ENCODE measurements around the gene ZRANB3. TPM values are rescaled to one million over a fixed set of nuclear protein-coding genes. Genes with fewer than 3 reads are reported as not detected.

The ZRANB3 gene
- total RNA-seq, 2 experiments from 2014 or later: 10.2 to 10.7 TPM

- POLR2A ChIA-PET: no interaction called here
- CTCF ChIA-PET: no interaction called here
Measured at GRCh38 chr2:135189148-135189547, 341.9 kb downstream of the ZRANB3 start.

DNA sequence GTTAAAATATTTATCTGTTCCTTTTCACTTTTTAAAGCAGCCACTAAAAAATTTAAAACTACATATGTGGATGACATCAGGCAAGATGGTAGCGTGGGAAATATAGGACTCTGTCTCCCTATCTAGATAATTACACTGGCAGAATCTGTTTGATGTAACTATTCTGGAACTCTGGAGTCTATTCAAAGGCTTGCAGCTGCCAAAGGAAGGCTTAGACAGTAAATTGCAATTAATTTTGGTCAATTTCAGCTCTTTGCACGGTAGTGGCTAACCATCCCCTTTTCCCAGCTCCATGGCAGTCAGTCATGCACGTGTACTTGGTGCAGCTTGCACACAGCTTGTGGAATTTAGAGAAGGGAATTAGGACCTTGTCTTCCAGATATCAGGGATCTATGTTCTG lies 343.7 kb downstream of the ZRANB3 start:
- CTCF ChIA-PET: no interaction called here
- POLR2A ChIA-PET: no interaction called here

- ChIA-PET POLR2A (no interaction called here), CTCF (no interaction called here)
Measured at GRCh38 chr2:135186054-135186453, 345.0 kb downstream of the ZRANB3 start.

GRCh38 chr2:135183822-135184221 lies 347.2 kb downstream of the ZRANB3 start:
- ChIA-PET CTCF (interaction anchor here (1.3 kb wide), 1 partner anchor 20 kb away, joined by 3 read pairs; no protein-coding TSS in a partner anchor), POLR2A (no interaction called here)

DNA sequence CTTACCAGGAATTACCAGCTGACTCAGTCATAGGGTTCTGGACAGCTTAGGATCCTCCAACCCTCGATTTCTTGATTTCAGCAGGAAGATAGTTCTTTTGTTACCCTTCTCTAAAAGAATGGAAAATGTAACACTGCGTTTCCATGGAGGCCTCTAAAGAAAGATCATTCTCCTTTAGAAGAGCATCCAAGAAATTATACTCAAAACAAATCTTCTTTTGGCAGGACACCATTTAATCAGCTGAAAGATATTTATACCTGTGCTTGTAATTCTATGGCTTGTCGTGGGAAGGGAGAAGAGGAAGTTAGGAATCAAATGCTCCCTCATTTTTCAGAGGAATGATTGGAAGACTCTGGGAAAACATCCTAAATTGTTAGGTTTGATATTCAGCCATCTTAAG lies 348.4 kb downstream of the ZRANB3 start:
- ChIA-PET POLR2A (no interaction called here), CTCF (no interaction called here)

GRCh38 chr2:135182190-135182589 lies 348.8 kb downstream of the ZRANB3 start:
- ChIA-PET CTCF (no interaction called here), POLR2A (no interaction called here)

DNA sequence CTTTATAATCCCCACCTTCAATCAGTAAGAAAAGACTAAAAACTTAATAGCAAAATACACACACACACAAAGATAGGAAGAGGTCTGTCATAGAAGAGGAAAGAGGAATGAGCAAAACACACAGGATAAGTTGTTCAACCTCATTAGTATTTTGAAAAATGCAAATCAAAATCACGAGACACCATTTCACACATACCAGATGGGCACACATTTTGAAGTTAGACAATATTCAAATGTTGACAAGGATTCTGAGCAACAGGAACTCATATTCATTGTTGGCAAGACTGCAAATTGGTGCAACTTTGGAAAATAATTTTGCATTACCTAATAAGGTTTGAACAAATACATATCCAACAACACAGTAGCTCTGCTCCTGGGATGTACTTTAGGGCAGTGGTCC lies 351.3 kb downstream of the ZRANB3 start:
- ChIA-PET POLR2A (no interaction called here), CTCF (no interaction called here)

- POLR2A ChIA-PET: no interaction called here
- CTCF ChIA-PET: no interaction called here
Measured at GRCh38 chr2:135175177-135175576, 355.8 kb downstream of the ZRANB3 start.

DNA sequence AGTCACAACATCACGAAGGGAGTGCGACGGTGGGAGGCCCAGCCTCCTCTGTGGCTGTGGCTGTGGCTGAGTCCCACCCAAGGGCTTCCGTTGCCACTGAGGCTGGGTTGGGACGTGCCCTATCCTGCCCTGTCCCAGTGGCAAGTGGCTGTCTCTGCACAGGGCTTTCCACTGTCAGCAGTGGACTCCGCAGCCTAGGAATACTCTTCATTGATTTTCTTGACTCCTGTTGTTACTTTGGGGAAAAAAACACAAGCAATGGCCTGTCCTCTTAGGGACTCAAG lies 356.3 kb downstream of the ZRANB3 start:
- ChIA-PET CTCF (no interaction called here), POLR2A (no interaction called here)

DNA sequence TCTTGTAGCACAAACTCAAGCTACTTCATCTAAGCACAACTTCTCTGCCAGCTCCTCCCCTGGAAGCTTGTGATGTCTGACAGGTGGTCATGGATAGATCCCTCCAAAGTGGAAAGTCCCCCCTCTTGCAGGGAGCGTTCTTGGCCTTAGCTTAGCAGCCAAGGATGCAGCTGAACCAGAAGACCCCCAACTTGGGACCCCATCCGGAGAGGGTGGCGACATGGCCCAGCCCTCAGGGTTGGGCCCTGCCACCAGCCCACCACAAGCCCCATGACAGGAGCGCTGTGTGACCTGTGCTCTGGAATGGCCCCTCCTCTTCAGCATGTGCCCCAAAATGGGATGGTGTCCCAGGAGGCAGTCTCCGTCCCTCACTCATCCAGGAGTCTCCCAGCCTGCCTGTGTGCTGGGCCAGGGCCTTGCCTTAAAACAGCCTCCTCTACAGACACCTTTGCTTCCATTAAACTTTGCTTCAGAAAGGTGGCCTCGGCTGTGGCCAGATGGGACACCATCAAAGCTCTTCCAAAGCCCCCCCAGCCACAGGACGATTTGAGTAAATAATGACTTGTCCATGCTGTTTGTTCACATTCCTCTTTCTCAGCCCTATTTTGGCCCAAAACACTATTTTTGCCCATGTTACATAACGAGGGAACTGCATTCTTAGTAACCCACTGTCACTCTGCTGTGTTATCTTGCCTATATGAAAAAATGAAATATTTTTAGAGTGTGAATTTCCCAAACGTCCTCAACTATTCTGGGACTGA lies 356.8 kb downstream of the ZRANB3 start:
- ChIA-PET POLR2A (no interaction called here), CTCF (no interaction called here)

GRCh38 chr2:135169900-135170753 lies 360.9 kb downstream of the ZRANB3 start:
- CTCF ChIA-PET: no interaction called here
- POLR2A ChIA-PET: interaction anchor here (0.7 kb wide), 1 partner anchor 165 kb away, joined by 3 read pairs; no protein-coding TSS in a partner anchor

DNA sequence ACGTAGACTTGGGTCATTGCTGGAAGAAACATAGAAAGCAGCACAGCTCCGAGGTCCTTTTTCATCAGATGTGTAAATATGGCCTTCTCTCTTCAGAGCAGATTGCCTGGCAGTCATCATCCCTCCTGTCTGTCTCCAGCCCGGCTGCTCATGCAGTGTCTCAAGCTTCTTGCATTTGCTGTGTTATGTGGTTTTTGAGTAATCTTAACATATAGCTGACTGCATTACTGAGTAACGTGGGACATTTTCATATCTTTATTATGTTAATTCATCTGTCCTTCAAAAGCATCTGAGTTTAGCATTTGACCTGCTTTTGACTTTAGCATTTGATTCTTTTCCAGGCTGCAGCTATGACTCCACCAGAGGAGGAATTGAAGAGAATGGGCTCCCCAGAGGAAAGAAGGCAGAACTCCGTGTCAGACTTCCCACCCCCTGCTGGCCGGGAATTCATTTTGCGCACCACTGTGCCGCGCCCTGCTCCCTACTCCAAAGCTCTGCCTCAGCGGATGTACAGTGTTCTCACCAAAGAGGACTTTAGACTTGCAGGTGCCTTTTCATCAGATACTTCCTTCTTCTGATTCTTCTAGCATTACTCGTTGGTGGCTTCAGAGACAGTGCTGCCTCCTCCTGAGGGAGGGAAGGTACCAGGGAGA lies 362.7 kb downstream of the ZRANB3 start:
- CTCF ChIA-PET: no interaction called here
- POLR2A ChIA-PET: no interaction called here

DNA sequence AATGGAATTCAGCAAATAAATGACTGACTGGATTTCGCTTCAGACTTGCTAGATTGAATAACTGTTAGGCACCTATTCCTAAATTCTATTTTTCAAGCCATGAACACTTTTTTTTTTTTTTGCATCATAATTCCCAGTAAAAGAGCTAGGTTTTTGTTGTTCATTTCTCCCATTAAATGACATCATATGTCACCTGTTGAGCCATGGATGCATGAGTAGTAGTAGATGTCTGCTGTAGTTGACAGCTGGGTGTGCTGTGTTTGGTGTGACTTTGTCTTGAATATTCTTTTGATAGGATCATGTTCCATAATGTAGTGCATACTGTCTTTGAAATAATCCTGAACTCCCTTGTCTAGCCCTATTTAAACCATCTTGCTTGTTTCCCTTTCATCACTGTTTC lies 363.7 kb downstream of the ZRANB3 start:
- CTCF ChIA-PET: interaction anchor here (0.7 to 0.9 kb wide), 2 partner anchors 205 to 711 kb away, joined by 3 read pairs; no protein-coding TSS in a partner anchor
- POLR2A ChIA-PET: interaction anchor here (0.6 kb wide), 1 partner anchor 673 kb away, joined by 5 read pairs; no protein-coding TSS in a partner anchor

DNA sequence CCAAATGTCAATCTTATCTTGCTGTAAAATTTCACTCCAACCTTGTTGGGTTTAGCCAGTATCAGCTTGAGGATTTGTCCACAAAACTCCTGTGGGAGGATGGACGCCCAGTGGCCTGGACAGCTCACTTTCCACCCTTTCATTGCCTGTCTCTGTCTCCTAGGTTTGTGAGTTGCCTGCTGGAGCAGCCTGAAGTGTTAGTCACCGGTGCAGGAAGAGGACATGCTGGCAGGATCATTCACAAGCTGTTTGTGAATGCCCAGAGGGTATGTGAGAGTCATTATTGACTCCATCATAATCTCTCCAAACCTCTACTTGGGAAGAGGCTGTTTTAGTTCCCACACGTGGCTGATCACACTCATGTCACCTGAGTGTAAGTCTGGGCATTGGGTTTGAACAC lies 366.6 kb downstream of the ZRANB3 start:
- POLR2A ChIA-PET: no interaction called here
- CTCF ChIA-PET: no interaction called here

- CTCF ChIA-PET: interaction anchor here (0.6 kb wide), 1 partner anchor 20 kb away, joined by 3 read pairs; no protein-coding TSS in a partner anchor
- POLR2A ChIA-PET: no interaction called here
Measured at GRCh38 chr2:135163901-135164300, 367.1 kb downstream of the ZRANB3 start.

DNA sequence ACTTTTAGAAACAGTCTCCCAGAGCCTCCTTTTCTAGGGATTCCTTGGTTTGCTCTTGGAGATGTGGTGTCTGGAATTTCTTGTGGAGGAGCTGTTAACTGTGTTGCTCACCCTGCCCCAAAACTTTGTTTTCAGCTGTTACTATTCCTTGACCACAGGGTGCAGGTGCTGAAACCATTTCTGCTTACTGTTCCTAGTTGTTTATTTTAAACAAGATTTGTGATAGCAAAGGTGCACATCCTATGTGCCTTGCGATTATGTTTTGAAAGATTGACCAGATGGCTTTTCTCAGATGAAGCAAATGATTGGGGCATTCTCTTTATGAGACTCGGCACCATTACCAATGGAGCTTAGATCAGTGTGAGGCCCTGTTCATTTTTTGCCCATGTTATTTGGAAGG lies 367.7 kb downstream of the ZRANB3 start:
- ChIA-PET POLR2A (no interaction called here), CTCF (interaction anchor here (0.6 kb wide), 1 partner anchor 20 kb away, joined by 3 read pairs; no protein-coding TSS in a partner anchor)

GRCh38 chr2:135162786-135163185 lies 368.2 kb downstream of the ZRANB3 start:
- ChIA-PET POLR2A (no interaction called here), CTCF (no interaction called here)

DNA sequence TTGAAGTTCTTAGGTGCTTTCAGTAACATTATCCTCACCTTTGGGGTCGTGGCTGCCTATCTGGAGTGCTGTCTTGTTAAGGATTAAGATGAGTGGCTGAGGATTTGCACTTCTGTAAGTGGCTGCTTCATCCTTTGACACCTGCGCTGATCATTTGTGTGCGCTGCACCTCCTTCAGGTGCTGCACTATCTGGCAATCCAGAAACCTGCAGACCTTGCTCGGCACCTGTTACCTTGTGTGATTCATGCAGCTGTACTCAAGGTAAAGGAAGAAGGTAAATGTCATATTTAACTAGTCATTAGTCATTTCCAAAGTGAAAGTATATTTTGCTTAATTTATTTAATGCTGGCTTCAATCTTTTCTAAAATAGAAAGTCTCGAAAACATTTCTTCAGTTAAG lies 368.6 kb downstream of the ZRANB3 start:
- CTCF ChIA-PET: no interaction called here
- POLR2A ChIA-PET: no interaction called here

DNA sequence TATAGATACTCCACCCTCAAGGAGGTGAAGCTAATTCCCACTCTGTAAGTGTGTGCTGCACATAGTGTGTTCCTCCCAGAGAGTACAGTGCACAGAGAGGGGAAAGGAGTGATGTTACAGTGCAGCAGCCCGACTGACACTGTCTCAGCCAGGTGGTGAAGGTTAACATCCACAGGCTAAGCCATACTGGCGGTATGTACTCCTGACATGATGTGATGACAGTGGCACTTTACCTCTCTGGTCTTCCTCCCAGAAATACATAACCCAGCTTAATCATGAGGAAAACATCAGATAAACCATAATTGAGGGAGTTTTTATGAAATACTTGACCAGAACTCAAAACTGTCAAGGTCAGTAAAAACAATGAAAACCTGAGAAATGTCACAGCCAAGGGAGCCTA lies 371.8 kb downstream of the ZRANB3 start:
- POLR2A ChIA-PET: no interaction called here
- CTCF ChIA-PET: no interaction called here

GRCh38 chr2:135157856-135158255 lies 373.2 kb downstream of the ZRANB3 start:
- POLR2A ChIA-PET: interaction anchor here (0.6 to 0.7 kb wide), 2 partner anchors 101 to 358 kb away, joined by 4 to 8 read pairs; no protein-coding TSS in a partner anchor
- CTCF ChIA-PET: no interaction called here

GRCh38 chr2:135154962-135155361 lies 376.1 kb downstream of the ZRANB3 start:
- POLR2A ChIA-PET: no interaction called here
- CTCF ChIA-PET: no interaction called here
